Osteoblast (primary cell): ENCODE measurements around the gene FFAR1. TPM values are rescaled to one million over a fixed set of nuclear protein-coding genes. Genes with fewer than 3 reads are reported as not detected.

Experiments used
- DNase-seq: peaks from one replicate; pipeline ENCODE4 v3.0.0; 2011; ENCODE audit warnings: low spot score, mixed read lengths; ENCODE audit not compliant: insufficient read length; ENCODE audit errors: missing footprints
- H2AFZ ChIP-seq: 2 replicates; pipeline ENCODE4 v1.6.0; 2011; ENCODE audit warnings: mild to moderate bottlenecking, low read length
- H3K27ac ChIP-seq: 2 replicates; pipeline ENCODE4 v1.5.1; 2011; ENCODE audit warnings: mild to moderate bottlenecking, low read depth, low read length, moderate library complexity
- H3K27me3 ChIP-seq: 2 replicates; pipeline ENCODE4 v1.6.0; 2012; ENCODE audit warnings: mild to moderate bottlenecking, control low read depth, inconsistent platforms, low read length, moderate library complexity; ENCODE audit not compliant: insufficient read depth
- H3K36me3 ChIP-seq: 2 replicates; pipeline ENCODE4 v1.5.1; 2011; ENCODE audit warnings: mild to moderate bottlenecking, low read length, control low read depth, moderate library complexity; ENCODE audit not compliant: insufficient read depth
- H3K4me1 ChIP-seq: 2 replicates; pipeline ENCODE4 v1.5.1; 2011; ENCODE audit warnings: mild to moderate bottlenecking, low read length, control low read depth, moderate library complexity; ENCODE audit not compliant: insufficient read depth
- H3K4me2 ChIP-seq: 2 replicates; pipeline ENCODE4 v1.6.0; 2011; ENCODE audit warnings: mild to moderate bottlenecking, low read length; ENCODE audit not compliant: insufficient read depth
- H3K4me3 ChIP-seq: fragments of 200-600 bp; sonication (generic); 3 replicates; pipeline ENCODE4 v1.5.1; 2012; ENCODE audit warnings: mild to moderate bottlenecking, low read length, inconsistent platforms; ENCODE audit not compliant: insufficient read depth
- H3K79me2 ChIP-seq: 2 replicates; pipeline ENCODE4 v1.6.0; 2012; ENCODE audit warnings: mild to moderate bottlenecking, low read length, control low read depth, inconsistent platforms; ENCODE audit not compliant: insufficient read depth
- H3K9me3 ChIP-seq: 2 replicates; pipeline ENCODE4 v1.5.1; 2011; ENCODE audit warnings: low read depth, low read length, control low read depth
- H4K20me1 ChIP-seq: 2 replicates; pipeline ENCODE4 v1.6.0; 2012; ENCODE audit warnings: mild to moderate bottlenecking, low read length, control low read depth; ENCODE audit not compliant: insufficient read depth
- CTCF ChIP-seq: IDR thresholded peaks from 2 replicates; pipeline ENCODE4 v1.5.1; 2011; ENCODE audit warnings: mild to moderate bottlenecking, low read depth, low read length, moderate library complexity; ENCODE audit errors: extremely low read depth
- total RNA-seq: library from RNA; depleted of rRNA; stranded (reverse); fragments of >200 nt; gene quantifications from 2 replicates; pipeline ENCODE4 v1.2.3, GENCODE V29; 2012

FFAR1 gene
- total RNA-seq, 1 donor: not detected

GRCh38 chr19:35383536-35383935, 35.8 kb downstream of the FFAR1 start:
- Histone ChIP-seq H3K27ac (no peak overlapping the region), H3K4me2 (no peak overlapping the region), H3K9me3 (peaks cover 2% of the 10 kb centered on the region), H3K4me3 (no peak overlapping the region), H3K27me3 (no peaks in the 10 kb centered on the region), H3K79me2 (no peaks in the 10 kb centered on the region), H2AFZ (no peak overlapping the region), H3K36me3 (no peaks in the 10 kb centered on the region), H3K4me1 (no peaks in the 10 kb centered on the region), H4K20me1 (no peaks in the 10 kb centered on the region)
- DNase-seq: no peak
- no peak for TF ChIP-seq CTCF

GRCh38 chr19:35388277-35389054, 40.8 kb downstream of the FFAR1 start:
- no peaks in the 10 kb centered on the region for H3K4me1 ChIP-seq
- no peaks in the 10 kb centered on the region for H3K27me3 ChIP-seq
- no peaks in the 10 kb centered on the region for H3K36me3 ChIP-seq
- no peak for TF ChIP-seq CTCF
- H4K20me1 ChIP-seq: no peaks in the 10 kb centered on the region
- no peak overlapping the region for H2AFZ ChIP-seq
- no peak overlapping the region for H3K4me3 ChIP-seq
- H3K4me2 ChIP-seq: no peak overlapping the region
- H3K79me2 ChIP-seq: no peaks in the 10 kb centered on the region
- DNase-seq: no peak
- H3K27ac ChIP-seq: no peak overlapping the region
- H3K9me3 ChIP-seq: peaks cover 2% of the 10 kb centered on the region

- H2AFZ ChIP-seq: no peak overlapping the region
Measured at GRCh38 chr19:35389192-35389861, 41.6 kb downstream of the FFAR1 start.

More at GRCh38 chr19:35389192-35389861, 41.6 kb downstream of the FFAR1 start:
- no peaks in the 10 kb centered on the region for H3K4me1 ChIP-seq
- no peak for DNase-seq
- H3K9me3 ChIP-seq: peaks cover 2% of the 10 kb centered on the region
- H3K27ac ChIP-seq: no peak overlapping the region
- H4K20me1 ChIP-seq: no peaks in the 10 kb centered on the region
- no peak overlapping the region for H3K4me3 ChIP-seq
- TF ChIP-seq CTCF: no peak
- H3K36me3 ChIP-seq: no peaks in the 10 kb centered on the region
- H3K27me3 ChIP-seq: no peaks in the 10 kb centered on the region
- H3K79me2 ChIP-seq: no peaks in the 10 kb centered on the region
- H3K4me2 ChIP-seq: no peak overlapping the region
